HepG2 (cell line): ENCODE measurements around the gene RAD51D. TPM values are rescaled to one million over a fixed set of nuclear protein-coding genes. Genes with fewer than 3 reads are reported as not detected.

Source experiments
- ATAC-seq: fragments of 200-7000 bp; cut with Tn5 transposase; 3 replicates; pipeline ENCODE4 v1.9.1; 2020; ENCODE audit warnings: mild to moderate bottlenecking, moderate library complexity
- BruUV-seq: library from RNA; stranded (reverse); fragments of 400-500 nt; replicated peaks from 2 replicates; lab custom pipeline; 2021; lab: Mats Ljungman, UMichigan
- CTCF ChIA-PET: fragments of 300-600 bp; formaldehyde crosslinking; extraction: SDS; loops from one replicate; lab custom pipeline; 2021; ENCODE audit warnings: low total read pairs, inconsistent platforms, low intra/inter-chr PET ratio; lab: Yijun Ruan, JAX
- POLR2A ChIA-PET: fragments of 350-600 bp; sonication (Branson Sonifier 250); formaldehyde crosslinking; loops from one replicate; lab custom pipeline; 2020; ENCODE audit warnings: antibody characterized with exemption, inconsistent platforms; lab: Yijun Ruan, JAX
- DNase-seq: peaks from one replicate; pipeline ENCODE4 v3.0.0-alpha.2; 2015; ENCODE audit warnings: low spot score
- FAIRE-seq: peaks from 3 replicates; lab custom pipeline; 2011; peaks lifted over from hg19 to GRCh38; lab: Jason Lieb, UNC
- H2AFZ ChIP-seq: one replicate; pipeline ENCODE4 v1.6.1; 2011; ENCODE audit warnings: low read length, inconsistent platforms
- H3K27ac ChIP-seq: fragments of 300-600 bp; 3 replicates; pipeline ENCODE4 v1.8.0; 2011; ENCODE audit warnings: mixed run types, mild to moderate bottlenecking, mixed read lengths, low read length, inconsistent platforms; ENCODE audit not compliant: insufficient read depth; ENCODE audit errors: extremely low read length
- H3K27me3 ChIP-seq, 2 experiments: fragments of 200-600 bp in 1 of 2; 2 replicates in 1 of 2; 3 replicates in 1 of 2; pipeline versions ENCODE4 v1.6.0 to v1.8.0; 2011; ENCODE audit warnings: low read length in 2 of 2, mild to moderate bottlenecking in 2 of 2, moderate library complexity in 2 of 2, inconsistent platforms in 1 of 2; ENCODE audit not compliant: insufficient read depth in 2 of 2, control insufficient read depth in 1 of 2
- H3K36me3 ChIP-seq, 2 experiments: fragments of 200-600 bp in 1 of 2; replicated peaks in 1 of 2; 2 replicates in 1 of 2; 3 replicates in 1 of 2; pipeline versions ENCODE4 v1.5.1 to v1.8.0; 2011; ENCODE audit warnings: low read length in 2 of 2, inconsistent platforms in 1 of 2; ENCODE audit not compliant: insufficient read depth in 2 of 2, control insufficient read depth in 1 of 2
- H3K4me1 ChIP-seq: 2 replicates; pipeline ENCODE4 v1.5.1; 2012; ENCODE audit warnings: low read length, inconsistent platforms; ENCODE audit not compliant: insufficient read depth
- H3K4me2 ChIP-seq: 2 replicates; pipeline ENCODE4 v1.6.0; 2011; ENCODE audit warnings: low read depth, low read length, inconsistent platforms
- H3K4me3 ChIP-seq, 3 experiments: fragments of 200-600 bp in 1 of 3; sonication (generic), shearing (Covaris generic) in 1 of 3; replicated peaks in 1 of 3; 2 replicates each; pipeline ENCODE4 v1.5.1; 2011 to 2016; ENCODE audit warnings: low read length in 3 of 3, inconsistent platforms in 2 of 3, low read depth in 2 of 3, mild to moderate bottlenecking in 2 of 3, control low read depth in 1 of 3, mixed read lengths in 1 of 3; ENCODE audit not compliant: insufficient read depth in 1 of 3
- H3K79me2 ChIP-seq: one replicate; pipeline ENCODE4 v1.6.1; 2011; ENCODE audit warnings: low read length, inconsistent platforms; ENCODE audit not compliant: insufficient read depth
- H3K9ac ChIP-seq: 2 replicates; pipeline ENCODE4 v1.6.0; 2011; ENCODE audit warnings: mild to moderate bottlenecking, low read depth, low read length, inconsistent platforms; ENCODE audit not compliant: insufficient read depth
- H3K9me3 ChIP-seq: 2 replicates; pipeline ENCODE4 v1.5.1; 2012; ENCODE audit warnings: mild to moderate bottlenecking, low read length
- H4K20me1 ChIP-seq: 2 replicates; pipeline ENCODE4 v1.6.0; 2011; ENCODE audit warnings: inconsistent platforms, mild to moderate bottlenecking, low read length, moderate library complexity; ENCODE audit not compliant: insufficient read depth
- CREM ChIP-seq, 2 experiments: sonication (generic) in 1 of 2; formaldehyde crosslinking in 1 of 2; IDR thresholded peaks; 2 replicates each; pipeline versions ENCODE4 v1.4.0 to v1.6.1; 2016 to 2020; ENCODE audit warnings: antibody characterized with exemption in 1 of 2, mild to moderate bottlenecking in 1 of 2, missing genetic modification reagents in 1 of 2
- CTCF ChIP-seq: sonication (generic); formaldehyde crosslinking; IDR thresholded peaks from 2 replicates; pipeline ENCODE4 v1.5.0; 2020; ENCODE audit warnings: mild to moderate bottlenecking, missing genetic modification reagents, moderate library complexity
- NR0B2 ChIP-seq: sonication (generic); formaldehyde crosslinking; IDR thresholded peaks from 2 replicates; pipeline ENCODE4 v1.4.0; 2020; ENCODE audit warnings: mild to moderate bottlenecking, missing genetic modification reagents
- RAD51 ChIP-seq: fragments of 450-650 bp; IDR thresholded peaks from 2 replicates; pipeline ENCODE4 v1.6.1; 2016; ENCODE audit warnings: borderline replicate concordance
- SAP130 ChIP-seq: IDR thresholded peaks from 2 replicates; pipeline ENCODE4 v1.6.1; 2016; ENCODE audit warnings: low read depth
- SKIL ChIP-seq: sonication (generic); formaldehyde crosslinking; IDR thresholded peaks from 2 replicates; pipeline ENCODE4 v1.8.0; 2022; ENCODE audit warnings: missing genetic modification reagents, mild to moderate bottlenecking, moderate library complexity, borderline replicate concordance
- ZNF512 ChIP-seq: sonication (generic); formaldehyde crosslinking; IDR thresholded peaks from 2 replicates; pipeline ENCODE4 v1.4.0; 2020; ENCODE audit warnings: mild to moderate bottlenecking, missing genetic modification reagents
- ZNF644 ChIP-seq: IDR thresholded peaks from 2 replicates; pipeline ENCODE4 v1.6.1; 2016; ENCODE audit warnings: low read depth
- WGBS: methylation state at CpG from one replicate; pipeline ENCODE4 v1.1.6; 2017; ENCODE audit warnings: low lambda C conversion rate; 5-methylcytosine and 5-hydroxymethylcytosine counted together
- in situ Hi-C: cut with HindIII; loops from 2 replicates; pipeline ENCODE4 v1.10.0; 2017; ENCODE audit warnings: low pct_unique_long_range_greater_than_20kb; ENCODE audit not compliant: extremely low pct_ligation_motif_present
- intact Hi-C: fragments of 100-400 bp; cut with micrococcal nuclease; formaldehyde crosslinking; loops from one replicate; pipeline ENCODE4 v1.10.0; 2022; ENCODE audit not compliant: unreplicated experiment
- polyA plus RNA-seq, 8 experiments: library from polyadenylated mRNA; depleted of rRNA in 3 of 8; stranded (reverse) in 7 of 8; unstranded in 1 of 8; fragments of >200 nt; fragmentation: Illumina TruSeq in 4 of 8; extraction: Trizol in 4 of 8; gene quantifications; 2 replicates each; pipeline versions ENCODE4 v1.2.1 to v1.2.3, GENCODE V29; 2011 to 2016; ENCODE audit warnings: low read depth in 4 of 8, missing spikeins in 1 of 8, mixed read lengths in 1 of 8; ENCODE audit not compliant: insufficient read depth in 1 of 8
- total RNA-seq, 5 experiments: library from RNA; depleted of rRNA; stranded (reverse); fragments of >200 nt; fragmentation: Illumina TruSeq; extraction: Trizol; gene quantifications; 2 replicates each; pipeline ENCODE4 v1.2.3, GENCODE V29; 2016; ENCODE audit warnings: low read depth in 1 of 5

The RAD51D gene
- total and polyA plus RNA-seq, 2 of the 13 experiments (the other 11 are each of a cell fraction or from before 2014, with no cell fraction given) = 6.7 to 13.1 TPM

GRCh38 chr17:35148144-35148543 lies 28.5 kb upstream of the RAD51D start:
- no peak for FAIRE-seq
- ChIA-PET CTCF (no interaction called here), POLR2A (interaction anchor here (1.3 kb wide), 1 partner anchor 17 kb away, joined by 4 read pairs; no protein-coding TSS in a partner anchor)

GRCh38 chr17:35147375-35147905 lies 27.8 kb upstream of the RAD51D start, which contains the start of gene UNC45B:
Gene UNC45B, plus strand, starts transcription at chr17:35147817. Its CDS starts 447 bp downstream, at chr17:35148264.
- 46% methylated on average over 2 of the region's 4 CpGs for WGBS
- Histone ChIP-seq H3K9ac (no peak within 1 kb of the TSS), H3K4me1 (peaks cover 31% of the 10 kb centered on the region), H3K4me3 (no peak within 1 kb of the TSS), H4K20me1 (no peaks in the 10 kb centered on the region), H2AFZ (no peak within 1 kb of the TSS), H3K79me2 (no peaks in the 10 kb centered on the region), H3K36me3 (no peaks in the 10 kb centered on the region), H3K27ac (no peak within 1 kb of the TSS), H3K27me3 (peaks cover 8 to 34% of the 10 kb centered on the region in 2 experiments; a peak in 3 of 5 replicates), H3K4me2 (no peak within 1 kb of the TSS), H3K9me3 (no peaks in the 10 kb centered on the region)
- no peak; the same call in 2 of the 3 replicates for ATAC-seq
- intact Hi-C loops (no loop called here), in situ Hi-C loops (no loop called here)
- no peak for FAIRE-seq
- ChIA-PET CTCF (no interaction called here), POLR2A (interaction anchor here (1.3 kb wide), 1 partner anchor 17 kb away, joined by 4 read pairs; no protein-coding TSS in a partner anchor)
- no TSS peak for BruUV-seq
- DNase-seq = no peak
- TF ChIP-seq ZNF512 (CRISPR knock-in tag) (no peak), ZNF644 (CRISPR knock-in tag) (no peak), NR0B2 (CRISPR knock-in tag) (no peak), SKIL (CRISPR knock-in tag) (no peak), CREM (IDR thresholded peaks at IDR 0.05) (no peak), CREM (CRISPR knock-in tag; IDR thresholded peaks at IDR 0.05) (no peak), RAD51 (no peak)

More at GRCh38 chr17:35148144-35148543, 28.5 kb upstream of the RAD51D start:
- H3K9ac ChIP-seq = no peak overlapping the region
- no peak overlapping the region for H2AFZ ChIP-seq
- no peaks in the 10 kb centered on the region for H3K79me2 ChIP-seq
- no peak for DNase-seq
- BruUV-seq = no TSS peak
- peaks cover 31% of the 10 kb centered on the region for H3K4me1 ChIP-seq
- in situ Hi-C loops = no loop called here
- H3K27me3 ChIP-seq = peaks cover 8 to 39% of the 10 kb centered on the region in 2 experiments; a peak in 3 of 5 replicates
- WGBS = 26% methylated on average over 8 of the region's 9 CpGs
- peak; percentile 49 for ATAC-seq
- TF ChIP-seq CTCF (CRISPR knock-in tag) (0 out of 2 replicates have a peak, but pooled peaks have one; percentile 13), SAP130 (CRISPR knock-in tag) (no peak)
- H3K4me2 ChIP-seq = no peak overlapping the region
- H3K9me3 ChIP-seq = no peaks in the 10 kb centered on the region
- no peaks in the 10 kb centered on the region for H4K20me1 ChIP-seq
- no peak overlapping the region for H3K4me3 ChIP-seq
- intact Hi-C loops = no loop called here
- no peak overlapping the region for H3K27ac ChIP-seq
- no peaks in the 10 kb centered on the region for H3K36me3 ChIP-seq
